Jurkat, Clone E6-1 (cell line): ENCODE results near the gene ATP8B3.
"Not testable (repeated sequence)": the region's sequence is repeated elsewhere in the genome, so short reads cannot be mapped to it uniquely, and the experiment has no call there.

Experiments
- DNase-seq: peaks from one replicate; pipeline ENCODE4 v3.0.0-alpha.2; 2011; ENCODE audit warnings: low read depth, low spot score
- H3K4me3 ChIP-seq: 2 replicates; pipeline ENCODE4 v1.5.1; 2011; ENCODE audit warnings: mild to moderate bottlenecking, low read length, control low read depth, moderate library complexity

Gene ATP8B3

GRCh38 chr19:1807695-1808394 lies 4.2 kb downstream of the ATP8B3 start:
- no peak overlapping the region for H3K4me3 ChIP-seq
- DNase-seq = no peak

- no peak for DNase-seq
- H3K4me3 ChIP-seq = no peak overlapping the region
These were observed 4.9 kb downstream of the ATP8B3 start for GRCh38 chr19:1807030-1807694.

DNA sequence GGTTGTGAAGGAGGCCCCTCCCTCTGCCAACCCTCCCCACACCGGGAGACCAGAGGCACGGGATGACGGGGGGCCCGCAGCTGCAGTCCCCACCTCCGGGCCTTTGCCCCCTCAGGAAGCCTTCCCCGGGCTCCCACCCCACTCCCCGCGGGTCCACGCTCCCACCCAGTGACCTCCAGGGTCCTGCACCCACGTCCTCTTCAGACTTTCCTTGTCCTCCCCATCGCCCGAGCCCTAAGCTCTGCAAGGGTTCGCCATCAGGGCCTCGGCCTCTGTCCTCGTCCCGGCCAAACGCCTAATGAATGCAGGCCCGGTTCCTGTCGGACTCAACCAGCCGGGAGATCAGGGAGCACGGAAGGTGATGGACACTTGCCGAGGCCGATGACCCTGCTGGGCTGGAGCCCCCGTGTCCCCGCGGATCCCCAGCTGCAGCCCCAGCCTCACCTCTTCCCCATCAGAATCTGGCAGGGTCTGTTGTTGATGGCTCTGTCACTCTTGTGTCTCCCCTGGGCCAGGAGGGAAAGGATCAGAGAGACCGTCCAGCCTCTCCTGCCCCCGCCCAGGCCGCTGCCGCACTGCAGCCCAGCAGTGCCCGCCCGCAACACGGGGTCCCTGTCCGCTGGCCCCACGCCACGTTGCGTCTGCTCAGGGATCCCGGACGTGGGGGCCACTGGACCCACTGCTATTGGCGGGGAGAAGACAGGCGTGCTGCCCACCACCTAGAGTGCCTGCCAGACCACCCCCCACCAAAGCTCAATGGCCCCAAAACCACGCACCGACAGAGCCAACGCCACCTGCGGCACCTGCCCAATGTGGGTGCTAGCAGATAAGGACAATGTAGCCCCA lies 5.7 kb downstream of the ATP8B3 start:
- no peak for DNase-seq
- H3K4me3 ChIP-seq = no peak overlapping the region

DNA sequence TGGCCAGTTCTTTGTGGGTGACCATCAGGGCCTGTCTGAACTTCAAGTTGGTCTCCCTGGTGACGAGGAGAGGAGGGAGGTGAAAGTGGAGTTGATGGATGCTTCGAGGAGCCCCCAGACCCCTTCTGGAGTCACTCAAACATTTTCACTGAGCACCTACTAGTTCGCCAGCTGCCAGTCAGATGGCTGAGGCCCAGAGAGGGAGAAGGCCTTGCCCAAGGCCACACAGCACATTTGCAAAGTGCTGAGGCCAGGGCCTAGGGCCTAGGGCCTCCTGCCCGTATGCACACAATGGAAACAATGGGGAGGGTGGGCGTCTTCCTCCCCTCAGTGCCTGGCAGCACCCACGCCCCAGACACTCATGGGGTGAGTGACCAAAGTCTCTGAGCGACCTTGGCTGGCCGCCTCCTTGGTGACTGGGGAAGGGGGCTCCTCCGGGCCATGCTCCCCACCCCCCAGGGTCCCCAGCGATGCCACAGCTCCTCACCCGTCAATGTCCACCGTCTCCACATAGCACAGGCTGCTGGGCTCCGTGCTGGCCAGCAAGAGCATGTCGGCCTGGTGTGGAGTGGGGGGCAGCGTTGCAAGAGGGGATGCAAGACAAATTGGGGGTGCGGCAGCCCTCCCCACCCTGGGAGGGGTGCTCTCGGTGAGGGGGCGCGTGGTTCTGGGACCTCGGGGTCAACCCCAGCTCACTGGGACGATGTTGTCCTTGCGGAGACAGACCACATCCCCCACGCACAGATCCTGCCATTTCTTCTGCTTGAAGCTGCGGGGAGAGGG lies 6.5 kb downstream of the ATP8B3 start:
- H3K4me3 ChIP-seq = no peak overlapping the region
- no peak for DNase-seq

GRCh38 chr19:1804858-1805257 lies 7.2 kb downstream of the ATP8B3 start:
- H3K4me3 ChIP-seq = no peak overlapping the region
- DNase-seq = no peak

- no peak for DNase-seq
- no peak overlapping the region for H3K4me3 ChIP-seq
These were observed 12.3 kb downstream of the ATP8B3 start for GRCh38 chr19:1799695-1800342.

GRCh38 chr19:1797313-1797712 lies 14.8 kb downstream of the ATP8B3 start:
- not testable (repeated sequence) for H3K4me3 ChIP-seq, DNase-seq

DNA sequence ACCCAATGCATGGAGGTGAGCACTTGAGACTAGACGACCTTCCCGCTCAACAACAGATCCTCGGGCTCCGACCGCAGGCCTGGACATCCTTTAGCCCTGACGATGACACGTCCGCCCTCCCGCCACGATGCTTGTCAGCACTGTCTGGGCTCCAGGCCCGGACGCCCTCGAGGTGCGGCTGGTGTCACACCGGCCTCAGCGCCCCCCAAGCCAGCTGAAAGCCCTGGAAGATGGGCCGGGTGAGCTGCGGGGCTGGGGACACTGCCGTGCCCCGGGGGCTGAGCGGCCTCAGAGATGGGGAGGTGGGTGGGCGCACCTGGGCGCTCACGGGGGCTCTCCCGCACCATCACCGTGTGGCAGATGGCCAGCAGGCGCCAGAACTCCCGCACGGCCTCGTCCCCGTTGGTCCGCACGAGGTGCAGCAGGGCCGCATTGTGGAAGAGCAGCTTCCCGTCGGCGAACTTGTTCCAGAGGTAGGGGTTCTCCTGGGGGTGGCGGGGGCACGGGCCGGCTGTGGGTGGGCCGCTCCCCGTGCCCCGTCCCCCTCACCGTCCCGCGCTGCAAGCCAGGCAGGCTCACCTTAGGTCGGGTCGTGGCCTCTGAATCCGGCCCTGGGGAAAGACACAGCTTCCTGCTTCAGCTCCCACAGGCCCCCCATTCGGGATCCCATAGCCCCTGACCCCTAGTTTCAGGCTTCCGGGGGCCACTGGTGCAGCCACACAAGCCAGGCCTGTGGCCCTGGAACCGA lies 15.5 kb downstream of the ATP8B3 start:
- H3K4me3 ChIP-seq = no peak overlapping the region

GRCh38 chr19:1794424-1795172 lies 17.5 kb downstream of the ATP8B3 start:
- H3K4me3 ChIP-seq = no peak overlapping the region
- no peak for DNase-seq

More for the DNA sequence above, 15.5 kb downstream of the ATP8B3 start:
- DNase-seq = no peak

DNA sequence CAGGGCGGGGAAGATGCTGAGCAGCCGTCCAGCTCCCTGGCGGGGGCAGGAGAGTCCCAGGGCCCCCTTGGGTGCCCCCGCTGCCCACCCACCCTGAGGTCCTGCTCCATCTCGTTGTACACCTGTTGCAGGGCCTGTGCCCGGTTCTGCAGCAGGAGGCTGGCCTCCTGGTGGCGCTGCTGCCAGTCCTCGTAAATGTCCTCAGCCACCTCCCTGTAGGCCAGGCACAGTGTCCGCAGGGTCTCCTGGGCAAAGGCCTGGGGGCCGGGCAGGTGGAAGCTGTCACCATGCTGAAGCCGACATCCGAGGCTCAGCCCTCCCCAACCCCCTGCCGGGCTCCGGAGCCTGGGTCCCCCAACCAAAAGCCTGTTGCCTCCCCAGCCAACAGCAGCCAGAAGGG lies 20.2 kb downstream of the ATP8B3 start:
- no peak overlapping the region for H3K4me3 ChIP-seq
- no peak for DNase-seq

DNA sequence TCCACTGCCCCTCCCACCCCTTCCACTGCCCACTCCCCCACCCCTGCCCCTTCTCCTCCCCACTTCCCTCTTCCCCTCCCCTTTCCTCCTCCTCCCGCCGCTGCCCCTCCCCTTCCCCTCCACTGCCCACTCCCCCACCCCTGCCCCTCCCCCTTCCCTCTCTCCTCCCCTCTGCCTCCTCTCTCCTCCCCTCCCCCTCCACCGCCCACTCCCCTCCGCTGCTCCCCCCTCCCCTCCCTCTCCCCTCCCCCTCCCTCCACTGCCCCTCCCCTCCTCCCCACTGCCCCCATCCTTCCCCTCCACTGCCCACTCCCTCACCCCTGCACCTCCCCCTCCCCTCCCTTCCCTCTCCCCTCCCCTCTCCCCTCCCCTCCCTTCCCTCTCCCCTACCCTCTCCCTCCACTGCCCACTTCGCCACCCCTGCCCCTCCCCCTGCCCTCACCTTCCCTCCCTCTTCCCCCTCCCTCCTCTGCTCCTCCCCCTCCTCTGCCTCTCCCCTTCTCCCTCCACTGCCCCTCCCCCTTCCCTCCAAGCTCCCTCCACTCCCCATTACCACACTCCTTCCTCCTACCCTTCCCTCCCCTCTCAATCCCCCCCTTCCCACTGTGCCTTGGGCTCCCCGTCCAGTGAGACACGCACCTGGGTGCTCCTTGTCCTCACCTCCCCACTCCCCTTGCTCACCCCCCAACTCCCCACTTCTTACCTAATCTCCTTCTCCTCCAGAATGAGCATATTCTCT lies 21.9 kb downstream of the ATP8B3 start:
- DNase-seq = peak; percentile 21
- peak overlapping the region; percentile 39 for H3K4me3 ChIP-seq

GRCh38 chr19:1789261-1790041 lies 22.6 kb downstream of the ATP8B3 start:
- no peak for DNase-seq
- H3K4me3 ChIP-seq = no peak overlapping the region

GRCh38 chr19:1787116-1787515 lies 25.0 kb downstream of the ATP8B3 start:
- H3K4me3 ChIP-seq = no peak overlapping the region
- DNase-seq = no peak

- H3K4me3 ChIP-seq = no peak overlapping the region
- no peak for DNase-seq
These were observed 25.4 kb downstream of the ATP8B3 start for GRCh38 chr19:1786668-1787067.

DNA sequence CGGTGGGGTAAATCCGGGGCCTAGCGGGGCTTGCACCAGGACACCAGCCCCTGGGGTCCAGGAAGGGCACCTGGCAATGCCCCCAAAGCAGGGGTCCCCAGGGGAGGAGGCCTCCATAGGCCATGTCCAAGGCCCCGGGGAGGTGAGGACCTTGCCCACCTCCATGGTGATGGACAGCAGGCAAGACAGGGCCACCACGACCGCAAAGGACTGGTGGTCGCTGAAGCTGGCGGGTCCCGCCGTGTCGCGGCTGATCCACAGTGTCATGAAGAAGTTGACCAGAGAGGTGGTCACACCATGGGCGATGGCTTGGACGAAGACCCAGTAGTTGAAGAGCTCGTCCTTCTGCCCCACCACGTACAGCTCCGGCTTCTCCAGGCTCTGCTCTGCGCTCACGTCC lies 26.8 kb downstream of the ATP8B3 start:
- no peak overlapping the region for H3K4me3 ChIP-seq
- DNase-seq = no peak

DNA sequence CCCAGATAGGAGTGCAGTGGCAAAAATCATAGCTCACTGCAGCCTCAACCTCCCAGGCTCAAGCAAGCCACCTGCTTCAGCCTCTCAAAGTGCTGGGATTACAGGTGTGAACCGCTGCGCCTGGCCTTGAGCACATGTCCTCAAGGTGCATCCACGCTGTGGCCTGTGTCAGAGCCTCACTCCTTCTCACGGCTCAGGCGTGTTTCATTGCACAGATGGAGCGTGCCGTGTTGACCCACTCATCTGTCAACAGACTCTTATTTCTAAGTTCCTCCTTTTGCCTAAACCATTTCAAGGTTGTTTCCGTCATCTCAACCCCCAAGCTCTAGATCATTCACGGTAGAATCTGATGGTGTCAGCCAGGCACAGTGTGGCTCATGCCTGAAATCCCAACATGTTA lies 28.2 kb downstream of the ATP8B3 start:
- no peak for DNase-seq

More for the DNA sequence above, 28.2 kb downstream of the ATP8B3 start:
- no peak overlapping the region for H3K4me3 ChIP-seq
